Spleen (tissue), 7 donors: ENCODE data around the gene MRPL40.

Source experiments
- POLR2A ChIP-seq, 3 donors: fragments of 450-650 bp; IDR thresholded peaks; one replicate each; pipeline ENCODE4 v1.5.1; 2017; ENCODE audit warnings: antibody characterized with exemption in 3 of 3, mild to moderate bottlenecking in 1 of 3
- POLR2AphosphoS5 ChIP-seq, 3 donors: sonication (generic); formaldehyde crosslinking; IDR thresholded peaks; one replicate each; pipeline ENCODE4 v1.5.1; 2017; ENCODE audit warnings: antibody characterized with exemption in 3 of 3
- TF ChIP-seq, protein P1 (sequence below), 11 experiments: fragments of 200-600 bp in 7 of 11; fragments of 450-650 bp in 4 of 11; sonication (generic) in 4 of 11; IDR thresholded peaks in 8 of 11; conservative IDR thresholded peaks in 3 of 11; 1 replicate in 7 of 11; 2 replicates in 4 of 11; pipeline versions ENCODE4 v1.4.0 to v1.8.0; 2016 to 2021; ENCODE audit warnings: antibody characterized with exemption in 11 of 11, inconsistent platforms in 4 of 11, mild to moderate bottlenecking in 1 of 11
- donor health status: DM: no; HTN: no; CAD: no; lungs with moderate emphysema.
- donor health status: DM: no; HTN: no; CAD: no.
- donor health status: DM: no; HTN: no; CAD: no.

DNA sequence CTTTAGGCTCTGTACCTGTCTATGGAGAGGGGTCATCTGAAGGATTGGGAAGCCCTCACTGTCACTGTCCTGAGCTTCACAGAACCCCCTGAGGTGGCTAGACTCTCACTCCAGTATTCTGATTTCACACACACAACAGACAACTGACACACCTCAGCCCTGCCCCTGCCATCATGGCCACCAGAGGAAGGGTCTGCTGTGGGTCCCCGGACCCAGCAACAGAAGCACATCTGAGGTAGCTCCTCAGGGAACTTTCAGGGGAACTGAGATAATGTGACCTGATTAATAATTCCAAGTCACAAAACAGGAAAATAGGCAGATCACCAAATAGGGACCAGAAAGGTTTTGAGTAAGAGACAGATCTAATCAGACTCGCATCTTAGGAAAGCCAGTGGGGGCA, 22.7 kb downstream of the MRPL40 start:
- TF ChIP-seq, protein P1, sequence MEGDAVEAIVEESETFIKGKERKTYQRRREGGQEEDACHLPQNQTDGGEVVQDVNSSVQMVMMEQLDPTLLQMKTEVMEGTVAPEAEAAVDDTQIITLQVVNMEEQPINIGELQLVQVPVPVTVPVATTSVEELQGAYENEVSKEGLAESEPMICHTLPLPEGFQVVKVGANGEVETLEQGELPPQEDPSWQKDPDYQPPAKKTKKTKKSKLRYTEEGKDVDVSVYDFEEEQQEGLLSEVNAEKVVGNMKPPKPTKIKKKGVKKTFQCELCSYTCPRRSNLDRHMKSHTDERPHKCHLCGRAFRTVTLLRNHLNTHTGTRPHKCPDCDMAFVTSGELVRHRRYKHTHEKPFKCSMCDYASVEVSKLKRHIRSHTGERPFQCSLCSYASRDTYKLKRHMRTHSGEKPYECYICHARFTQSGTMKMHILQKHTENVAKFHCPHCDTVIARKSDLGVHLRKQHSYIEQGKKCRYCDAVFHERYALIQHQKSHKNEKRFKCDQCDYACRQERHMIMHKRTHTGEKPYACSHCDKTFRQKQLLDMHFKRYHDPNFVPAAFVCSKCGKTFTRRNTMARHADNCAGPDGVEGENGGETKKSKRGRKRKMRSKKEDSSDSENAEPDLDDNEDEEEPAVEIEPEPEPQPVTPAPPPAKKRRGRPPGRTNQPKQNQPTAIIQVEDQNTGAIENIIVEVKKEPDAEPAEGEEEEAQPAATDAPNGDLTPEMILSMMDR (IDR thresholded peaks at IDR 0.05 in 8 of 11, conservative IDR thresholded peaks at IDR 0.05 in 3 of 11): no peak
- TF ChIP-seq POLR2AphosphoS5 (IDR thresholded peaks at IDR 0.05) (no peak), POLR2A (IDR thresholded peaks at IDR 0.05) (no peak)
